ENCODE results near the gene MID2.

DNA sequence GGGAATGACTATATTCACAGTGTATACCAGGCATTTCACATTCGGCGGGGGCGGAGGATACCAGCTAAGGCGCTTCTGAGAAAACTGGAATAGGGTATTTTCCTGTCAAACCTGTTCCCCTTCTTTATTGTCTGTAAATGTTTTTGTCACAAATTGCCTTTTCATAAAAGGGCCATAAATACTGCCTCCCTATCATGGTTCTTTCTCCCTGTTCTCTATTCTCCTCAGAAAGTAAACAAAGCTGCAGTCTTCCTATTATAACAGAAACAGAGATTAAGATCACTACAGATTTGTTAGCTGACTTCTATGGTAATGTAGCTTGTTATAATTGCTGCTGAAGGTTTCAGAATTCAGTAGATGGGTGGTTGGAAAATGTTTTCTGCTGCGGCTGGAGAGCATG, 32.2 kb downstream of the MID2 start:
- TF ChIP-seq, protein P1, sequence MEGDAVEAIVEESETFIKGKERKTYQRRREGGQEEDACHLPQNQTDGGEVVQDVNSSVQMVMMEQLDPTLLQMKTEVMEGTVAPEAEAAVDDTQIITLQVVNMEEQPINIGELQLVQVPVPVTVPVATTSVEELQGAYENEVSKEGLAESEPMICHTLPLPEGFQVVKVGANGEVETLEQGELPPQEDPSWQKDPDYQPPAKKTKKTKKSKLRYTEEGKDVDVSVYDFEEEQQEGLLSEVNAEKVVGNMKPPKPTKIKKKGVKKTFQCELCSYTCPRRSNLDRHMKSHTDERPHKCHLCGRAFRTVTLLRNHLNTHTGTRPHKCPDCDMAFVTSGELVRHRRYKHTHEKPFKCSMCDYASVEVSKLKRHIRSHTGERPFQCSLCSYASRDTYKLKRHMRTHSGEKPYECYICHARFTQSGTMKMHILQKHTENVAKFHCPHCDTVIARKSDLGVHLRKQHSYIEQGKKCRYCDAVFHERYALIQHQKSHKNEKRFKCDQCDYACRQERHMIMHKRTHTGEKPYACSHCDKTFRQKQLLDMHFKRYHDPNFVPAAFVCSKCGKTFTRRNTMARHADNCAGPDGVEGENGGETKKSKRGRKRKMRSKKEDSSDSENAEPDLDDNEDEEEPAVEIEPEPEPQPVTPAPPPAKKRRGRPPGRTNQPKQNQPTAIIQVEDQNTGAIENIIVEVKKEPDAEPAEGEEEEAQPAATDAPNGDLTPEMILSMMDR (IDR thresholded peaks at IDR 0.05): no peak
- no peak for TF ChIP-seq POLR2A (IDR thresholded peaks at IDR 0.05)
